Thyroid gland (tissue), 4 donors: Measurements from ENCODE around the gene OR8D2. TPM values are rescaled to one million over a fixed set of nuclear protein-coding genes. Genes with fewer than 3 reads are reported as not detected.

Source experiments
- DNase-seq, 2 donors: peaks; one replicate each; pipeline ENCODE4 v3.0.0-alpha.2; 2019
- H3K27ac ChIP-seq, 3 donors: fragments of 200-600 bp; sonication (generic); 1 replicate in 2 of 3; 2 replicates in 1 of 3; pipeline ENCODE4 v1.5.1; 2016 to 2019; ENCODE audit warnings: mild to moderate bottlenecking in 1 of 3, moderate library complexity in 1 of 3
- H3K27me3 ChIP-seq: fragments of 200-600 bp; sonication (generic); one replicate; pipeline ENCODE4 v1.5.1; 2019
- H3K36me3 ChIP-seq, 2 donors: fragments of 200-600 bp; sonication (generic); one replicate each; pipeline ENCODE4 v1.5.1; 2016 to 2019
- H3K4me1 ChIP-seq, 2 donors: fragments of 200-600 bp; sonication (generic); one replicate each; pipeline ENCODE4 v1.5.1; 2017 to 2019
- H3K4me3 ChIP-seq, 3 donors: fragments of 200-600 bp; sonication (generic); replicated peaks in 1 of 3; 1 replicate in 2 of 3; 2 replicates in 1 of 3; pipeline ENCODE4 v1.5.1; 2016; ENCODE audit warnings: mild to moderate bottlenecking in 1 of 3
- H3K9me3 ChIP-seq: fragments of 200-600 bp; sonication (generic); one replicate; pipeline ENCODE4 v1.5.1; 2017
- CTCF ChIP-seq, 6 experiments: fragments of 200-600 bp in 3 of 6; fragments of 450-650 bp in 3 of 6; sonication (generic) in 3 of 6; IDR thresholded peaks; one replicate each; pipeline ENCODE4 v1.5.1; 2016 to 2019; ENCODE audit warnings: antibody characterized with exemption in 6 of 6, mild to moderate bottlenecking in 2 of 6, inconsistent platforms in 1 of 6, moderate library complexity in 1 of 6
- POLR2A ChIP-seq, 2 donors: fragments of 450-650 bp; IDR thresholded peaks; one replicate each; pipeline ENCODE4 v1.6.1; 2017; ENCODE audit warnings: antibody characterized with exemption in 2 of 2, mild to moderate bottlenecking in 2 of 2, moderate library complexity in 1 of 2
- WGBS, 2 donors: methylation state at CpG; one replicate each; pipeline ENCODE4 v1.1.5; 2017; 5-methylcytosine and 5-hydroxymethylcytosine counted together
- intact Hi-C: fragments of 100-400 bp; cut with DNase I; formaldehyde crosslinking; loops from one replicate; pipeline ENCODE4 v1.15.1; 2023
- total RNA-seq, 4 donors: library from RNA; depleted of rRNA; stranded (reverse); fragments of >200 nt; gene quantifications; one replicate each; pipeline ENCODE4 v1.2.3, GENCODE V29; 2016

Gene OR8D2
- total RNA-seq, 4 donors from 2014 or later, result not detected

GRCh38 chr11:124339396-124340141 is 19.6 kb upstream of the OR8D2 start:
- H3K4me1 ChIP-seq, result no peaks in the 10 kb centered on the region
- TF ChIP-seq CTCF (IDR thresholded peaks at IDR 0.05), result no peak
- TF ChIP-seq POLR2A (IDR thresholded peaks at IDR 0.05), result no peak
- H3K27me3 ChIP-seq, result no peaks in the 10 kb centered on the region
- no peaks in the 10 kb centered on the region for H3K36me3 ChIP-seq
- 79 to 81% methylated on average over 6 of the region's 6 CpGs for WGBS, 2 donors
- H3K27ac ChIP-seq, result no peak overlapping the region
- no peak for DNase-seq
- intact Hi-C loops, result no loop called here
- no peaks in the 10 kb centered on the region for H3K9me3 ChIP-seq
- no peak overlapping the region for H3K4me3 ChIP-seq

DNA sequence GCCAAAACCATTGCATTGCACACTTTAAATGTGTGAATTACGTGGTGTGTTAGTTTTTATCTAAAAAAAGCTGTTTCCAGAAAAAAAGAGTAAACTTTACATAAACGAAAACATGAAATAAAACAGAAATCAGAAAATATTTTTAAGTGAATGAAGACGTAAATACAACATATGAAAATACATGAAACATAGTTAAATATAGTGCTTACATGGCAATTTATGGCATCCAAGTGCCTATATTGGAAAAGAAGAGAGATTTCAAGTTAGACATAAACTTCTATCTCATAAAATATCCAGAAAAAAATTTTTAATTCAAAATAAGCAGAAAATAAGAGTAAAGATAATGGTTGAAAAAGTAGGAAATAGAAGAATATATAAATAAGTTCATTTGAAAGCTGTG is 11.9 kb upstream of the OR8D2 start:
- intact Hi-C loops, result no loop called here
- H3K36me3 ChIP-seq, result no peaks in the 10 kb centered on the region
- WGBS, 2 donors, result 79 to 84% methylated on average over 3 of the region's 3 CpGs
- no peak for TF ChIP-seq POLR2A (IDR thresholded peaks at IDR 0.05)
- TF ChIP-seq CTCF (IDR thresholded peaks at IDR 0.05), result no peak
- no peak for DNase-seq
- no peaks in the 10 kb centered on the region for H3K27me3 ChIP-seq
- no peak overlapping the region for H3K4me3 ChIP-seq
- H3K4me1 ChIP-seq, result no peaks in the 10 kb centered on the region
- H3K9me3 ChIP-seq, result no peaks in the 10 kb centered on the region
- no peak overlapping the region for H3K27ac ChIP-seq

DNA sequence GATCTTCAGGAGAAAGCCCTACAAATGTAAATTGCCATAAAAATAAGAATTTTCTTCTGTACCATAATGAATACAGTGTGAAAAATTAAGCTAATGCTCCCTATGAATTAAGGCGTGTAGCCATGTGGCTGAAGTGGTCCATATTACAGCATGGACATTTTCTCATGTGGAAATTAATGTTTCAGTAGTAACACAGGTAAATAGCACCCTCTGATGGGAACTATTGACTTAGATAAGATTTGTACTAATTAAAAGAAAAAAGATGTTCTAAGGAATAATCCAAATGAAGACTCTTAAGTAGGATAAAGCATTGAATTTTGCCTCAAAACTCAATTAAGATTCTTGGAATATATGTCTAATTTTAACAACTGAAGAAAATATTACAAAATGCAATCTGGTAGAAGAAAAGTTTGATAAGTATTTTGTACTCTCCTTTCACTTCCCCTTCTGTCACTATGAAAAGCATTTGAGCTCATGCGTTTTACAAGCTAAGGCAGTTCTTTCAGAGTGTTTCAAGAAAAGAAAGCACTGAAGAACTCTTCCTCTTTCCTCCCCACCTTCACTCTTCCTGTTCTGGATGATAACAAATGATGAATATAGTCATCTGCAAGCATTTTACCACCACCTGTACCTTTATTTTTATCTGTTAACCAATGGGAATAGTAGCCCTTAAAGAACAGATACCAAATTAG is 9.9 kb upstream of the OR8D2 start:
- no peak overlapping the region for H3K4me3 ChIP-seq
- no peak for DNase-seq
- intact Hi-C loops, result no loop called here
- H3K36me3 ChIP-seq, result no peaks in the 10 kb centered on the region
- H3K27ac ChIP-seq, result no peak overlapping the region
- no peaks in the 10 kb centered on the region for H3K4me1 ChIP-seq
- no peaks in the 10 kb centered on the region for H3K9me3 ChIP-seq
- no peak for TF ChIP-seq POLR2A (IDR thresholded peaks at IDR 0.05)
- peak in 1 of 6 experiments; percentile 2 for TF ChIP-seq CTCF (IDR thresholded peaks at IDR 0.05)
- H3K27me3 ChIP-seq, result no peaks in the 10 kb centered on the region
- WGBS, 2 donors, result 71 to 75% methylated on average over 2 of the region's 2 CpGs

DNA sequence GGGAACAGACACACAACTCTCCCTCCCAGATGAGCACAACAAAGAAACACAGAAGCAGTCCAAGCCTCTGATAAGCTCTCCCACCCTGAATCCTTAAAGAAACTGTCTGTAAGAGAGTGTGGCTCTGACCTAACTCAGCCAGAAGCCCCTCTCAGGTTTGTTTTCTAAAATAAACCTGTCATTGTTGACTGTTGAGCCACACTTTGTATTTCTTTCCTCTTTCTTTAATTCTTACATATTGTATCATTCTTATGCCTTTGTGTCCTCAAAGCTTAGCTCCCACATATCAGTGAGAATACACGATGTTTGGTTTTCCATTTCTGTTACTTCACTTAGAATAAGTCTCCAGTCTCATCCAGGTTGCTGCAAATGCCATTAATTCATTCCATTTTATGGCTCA is 7.8 kb upstream of the OR8D2 start:
- Histone ChIP-seq H3K36me3 (no peaks in the 10 kb centered on the region), H3K9me3 (no peaks in the 10 kb centered on the region), H3K4me1 (no peaks in the 10 kb centered on the region), H3K27me3 (no peaks in the 10 kb centered on the region), H3K4me3 (no peak overlapping the region), H3K27ac (no peak overlapping the region)
- TF ChIP-seq CTCF (IDR thresholded peaks at IDR 0.05) (no peak), POLR2A (IDR thresholded peaks at IDR 0.05) (no peak)
- 91 to 93% methylated on average over 1 of the region's 1 CpG for WGBS, 2 donors
- DNase-seq, result no peak
- intact Hi-C loops, result no loop called here

DNA sequence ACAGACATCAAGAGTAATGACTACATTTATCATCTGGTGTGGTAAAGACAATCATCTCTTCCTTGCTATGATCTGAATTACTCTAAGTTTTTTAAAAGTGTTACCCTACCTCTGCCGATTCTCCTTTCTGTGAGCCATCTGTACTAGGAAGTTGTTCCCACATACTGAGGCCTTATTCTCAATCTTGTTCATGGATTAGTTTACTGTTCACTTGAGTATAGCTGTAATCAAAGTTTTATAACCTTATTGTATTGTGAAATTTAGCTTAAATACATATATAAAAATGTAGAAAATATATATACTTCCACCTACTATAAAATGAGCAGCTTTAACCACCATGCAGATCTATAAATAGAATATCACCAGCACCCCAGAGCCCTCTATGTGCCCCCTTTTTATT is 2.4 kb upstream of the OR8D2 start:
- TF ChIP-seq CTCF (IDR thresholded peaks at IDR 0.05) (no peak), POLR2A (IDR thresholded peaks at IDR 0.05) (no peak)
- H3K27me3 ChIP-seq, result no peaks in the 10 kb centered on the region
- no peak for DNase-seq
- no peaks in the 10 kb centered on the region for H3K36me3 ChIP-seq
- no peak overlapping the region for H3K27ac ChIP-seq
- no peaks in the 10 kb centered on the region for H3K4me1 ChIP-seq
- intact Hi-C loops, result no loop called here
- no peak overlapping the region for H3K4me3 ChIP-seq
- WGBS, 2 donors, result 86 to 88% methylated on average over 1 of the region's 1 CpG
- no peaks in the 10 kb centered on the region for H3K9me3 ChIP-seq
